HEK293 (cell line): ENCODE measurements around the gene PCSK5.

Source experiments
- CTCF ChIA-PET: fragments of 350-600 bp; formaldehyde crosslinking; extraction: SDS; loops from one replicate; lab custom pipeline; 2021; ENCODE audit warnings: antibody characterized with exemption; lab: Yijun Ruan, JAX
- POLR2A ChIA-PET: fragments of 300-600 bp; formaldehyde crosslinking; extraction: SDS; loops from one replicate; lab custom pipeline; 2020; ENCODE audit warnings: antibody characterized with exemption, inconsistent platforms; lab: Yijun Ruan, JAX
- H3K27ac ChIP-seq: fragments of 200-500 bp; sonication (Bioruptor generic); 2 replicates; pipeline ENCODE4 v1.5.1; 2014; ENCODE audit warnings: low read depth, low read length, control low read depth, inconsistent platforms; ENCODE audit errors: extremely low read depth
- H3K36me3 ChIP-seq, 2 experiments: fragments of 200-500 bp in 1 of 2; sonication (Bioruptor generic) in 1 of 2; 1 replicate in 1 of 2; 2 replicates in 1 of 2; pipeline ENCODE4 v1.5.1; 2014 to 2017; ENCODE audit warnings: inconsistent platforms in 2 of 2, low read length in 2 of 2; ENCODE audit not compliant: control insufficient read depth in 2 of 2, insufficient read depth in 1 of 2
- H3K4me1 ChIP-seq: fragments of 200-500 bp; sonication (Bioruptor generic); 2 replicates; pipeline ENCODE4 v1.5.1; 2014; ENCODE audit warnings: mild to moderate bottlenecking, low read length, inconsistent platforms; ENCODE audit not compliant: control insufficient read depth, insufficient read depth
- H3K4me3 ChIP-seq: 2 replicates; pipeline ENCODE4 v1.5.1; 2011; ENCODE audit warnings: low read depth, mild to moderate bottlenecking, control low read depth, low read length, moderate library complexity
- H3K9me3 ChIP-seq: fragments of 200-500 bp; sonication (Bioruptor generic); 2 replicates; pipeline ENCODE4 v1.5.1; 2014; ENCODE audit warnings: low read depth, low read length, inconsistent platforms; ENCODE audit not compliant: control insufficient read depth, insufficient read depth
- KLF10 ChIP-seq: fragments of 450-650 bp; IDR thresholded peaks from 2 replicates; pipeline ENCODE4 v1.5.1; 2018; ENCODE audit warnings: missing biosample characterization, mild to moderate bottlenecking, missing genetic modification characterization
- KLF16 ChIP-seq: fragments of 450-650 bp; formaldehyde crosslinking; IDR thresholded peaks from 2 replicates; pipeline ENCODE4 v1.5.1; 2017; ENCODE audit warnings: missing biosample characterization, missing genetic modification characterization
- KLF8 ChIP-seq: fragments of 450-650 bp; formaldehyde crosslinking; IDR thresholded peaks from 2 replicates; pipeline ENCODE4 v1.5.1; 2016; ENCODE audit warnings: missing biosample characterization, missing genetic modification characterization
- KLF9 ChIP-seq: fragments of 450-650 bp; formaldehyde crosslinking; IDR thresholded peaks from 2 replicates; pipeline ENCODE4 v1.5.1; 2016; ENCODE audit warnings: missing biosample characterization, missing genetic modification characterization, low read depth
- PBX3 ChIP-seq: sonication (generic); formaldehyde crosslinking; IDR thresholded peaks from 2 replicates; pipeline ENCODE4 v1.8.1; 2022; ENCODE audit warnings: mild to moderate bottlenecking, moderate library complexity, missing genetic modification reagents
- SP3 ChIP-seq: fragments of 450-650 bp; formaldehyde crosslinking; IDR thresholded peaks from 2 replicates; pipeline ENCODE4 v1.5.1; 2016; ENCODE audit warnings: missing biosample characterization, missing genetic modification characterization
- TCF7L2 ChIP-seq: IDR thresholded peaks from 2 replicates; pipeline ENCODE4 v1.6.1; 2011; ENCODE audit warnings: low read depth, mild to moderate bottlenecking, inconsistent platforms, low read length, moderate library complexity, borderline replicate concordance
- TRIM28 ChIP-seq: IDR thresholded peaks from 2 replicates; pipeline ENCODE4 v1.6.1; 2011; ENCODE audit warnings: low read length, control low read depth, borderline replicate concordance
- WT1 ChIP-seq: fragments of 450-650 bp; formaldehyde crosslinking; IDR thresholded peaks from 2 replicates; pipeline ENCODE4 v1.5.1; 2016; ENCODE audit warnings: missing biosample characterization, missing genetic modification characterization
- ZBTB21 ChIP-seq: fragments of 450-650 bp; formaldehyde crosslinking; IDR thresholded peaks from 2 replicates; pipeline ENCODE4 v1.5.1; 2017; ENCODE audit warnings: missing biosample characterization, missing genetic modification characterization
- ZBTB44 ChIP-seq: fragments of 450-650 bp; IDR thresholded peaks from 2 replicates; pipeline ENCODE4 v1.5.1; 2018; ENCODE audit warnings: missing biosample characterization, mild to moderate bottlenecking, missing genetic modification characterization
- ZBTB8A ChIP-seq: fragments of 450-650 bp; formaldehyde crosslinking; IDR thresholded peaks from 2 replicates; pipeline ENCODE4 v1.5.1; 2016; ENCODE audit warnings: missing biosample characterization, missing genetic modification characterization
- ZNF138 ChIP-seq: fragments of 450-650 bp; formaldehyde crosslinking; IDR thresholded peaks from 2 replicates; pipeline ENCODE4 v1.5.1; 2016; ENCODE audit warnings: missing biosample characterization, missing genetic modification characterization, borderline replicate concordance
- ZNF155 ChIP-seq: fragments of 450-650 bp; formaldehyde crosslinking; IDR thresholded peaks from 2 replicates; pipeline ENCODE4 v1.5.1; 2016; ENCODE audit warnings: missing biosample characterization, missing genetic modification characterization
- ZNF223 ChIP-seq: fragments of 450-650 bp; formaldehyde crosslinking; IDR thresholded peaks from 2 replicates; pipeline ENCODE4 v1.5.1; 2016; ENCODE audit warnings: missing biosample characterization, missing genetic modification characterization
- ZNF335 ChIP-seq: fragments of 450-650 bp; formaldehyde crosslinking; conservative IDR thresholded peaks from 2 replicates; pipeline ENCODE4 v1.5.1; 2016; ENCODE audit warnings: missing biosample characterization, missing genetic modification characterization
- ZNF549 ChIP-seq: fragments of 450-650 bp; IDR thresholded peaks from 2 replicates; pipeline ENCODE4 v1.5.1; 2018; ENCODE audit warnings: missing biosample characterization, missing genetic modification characterization, mild to moderate bottlenecking, inconsistent platforms, moderate library complexity
- ZNF561 ChIP-seq: fragments of 450-650 bp; IDR thresholded peaks from 2 replicates; pipeline ENCODE4 v1.5.1; 2018; ENCODE audit warnings: missing biosample characterization, missing genetic modification characterization, borderline replicate concordance
- ZNF639 ChIP-seq: fragments of 450-650 bp; formaldehyde crosslinking; IDR thresholded peaks from 2 replicates; pipeline ENCODE4 v1.5.1; 2016; ENCODE audit warnings: missing biosample characterization, missing genetic modification characterization
- ZNF658 ChIP-seq: fragments of 450-650 bp; formaldehyde crosslinking; IDR thresholded peaks from 2 replicates; pipeline ENCODE4; 2016; ENCODE audit warnings: missing biosample characterization, missing genetic modification characterization
- ZNF677 ChIP-seq: fragments of 450-650 bp; IDR thresholded peaks from 2 replicates; pipeline ENCODE4 v1.5.0; 2018; ENCODE audit warnings: missing biosample characterization, mild to moderate bottlenecking, missing genetic modification characterization, moderate library complexity
- ZNF747 ChIP-seq: fragments of 450-650 bp; formaldehyde crosslinking; IDR thresholded peaks from 2 replicates; pipeline ENCODE4 v1.5.1; 2016; ENCODE audit warnings: missing biosample characterization, missing genetic modification characterization
- ZNF777 ChIP-seq: fragments of 450-650 bp; formaldehyde crosslinking; IDR thresholded peaks from 2 replicates; pipeline ENCODE4 v1.5.1; 2017; ENCODE audit warnings: missing biosample characterization, missing genetic modification characterization, borderline replicate concordance

Gene PCSK5

GRCh38 chr9:76221423-76221822 lies 330.9 kb downstream of the PCSK5 start:
- no peak overlapping the region for H3K27ac ChIP-seq
- H3K36me3 ChIP-seq = no peaks in the 10 kb centered on the region
- POLR2A ChIA-PET = no interaction called here
- CTCF ChIA-PET = no interaction called here
- no peak overlapping the region for H3K4me3 ChIP-seq
- H3K9me3 ChIP-seq = no peaks in the 10 kb centered on the region
- TF ChIP-seq ZNF561 (tag by site-specific recombination) = no peak
- TF ChIP-seq ZNF549 (tag by site-specific recombination) = no peak
- TF ChIP-seq ZNF639 = no peak
- no peak for TF ChIP-seq ZNF138 (tag by site-specific recombination)
- TF ChIP-seq ZNF335 (tag by site-specific recombination) = no peak
- TF ChIP-seq PBX3 (CRISPR knock-in tag) = no peak
- no peak for TF ChIP-seq ZBTB21
- TF ChIP-seq TCF7L2 = no peak
- no peak for TF ChIP-seq KLF9 (tag by site-specific recombination)
- TF ChIP-seq SP3 (tag by site-specific recombination) = no peak
- no peak for TF ChIP-seq ZNF658 (tag by site-specific recombination)
- TF ChIP-seq KLF10 (tag by site-specific recombination) = no peak
- no peak for TF ChIP-seq ZNF777 (tag by site-specific recombination)
- H3K4me1 ChIP-seq = no peaks in the 10 kb centered on the region

GRCh38 chr9:76223749-76224340 lies 333.4 kb downstream of the PCSK5 start:
- Histone ChIP-seq H3K36me3 (no peaks in the 10 kb centered on the region), H3K9me3 (no peaks in the 10 kb centered on the region), H3K4me1 (no peaks in the 10 kb centered on the region), H3K4me3 (no peak overlapping the region), H3K27ac (no peak overlapping the region)
- no peak for TF ChIP-seq ZNF155 (tag by site-specific recombination)
- TF ChIP-seq ZBTB44 (tag by site-specific recombination) = no peak
- TF ChIP-seq WT1 (tag by site-specific recombination) = no peak
- no peak for TF ChIP-seq ZBTB8A
- no peak for TF ChIP-seq ZNF747 (tag by site-specific recombination)
- TF ChIP-seq ZNF677 = no peak
- TF ChIP-seq ZNF223 (tag by site-specific recombination) = no peak
- no peak for TF ChIP-seq KLF16
- no peak for TF ChIP-seq TRIM28
- no peak for TF ChIP-seq KLF8 (tag by site-specific recombination)
- CTCF ChIA-PET = interaction anchor here (0.5 to 1.0 kb wide), 4 partner anchors 25 to 47 kb away, joined by 3 to 4 read pairs (median 3); no protein-coding TSS in a partner anchor
- POLR2A ChIA-PET = no interaction called here
